Liver (tissue), 3 donors: Measurements from ENCODE around the gene SNAPC4.
"Not testable (repeated sequence)": the region's sequence is repeated elsewhere in the genome, so short reads cannot be mapped to it uniquely, and the experiment has no call there.

ENCODE experiments used
- CTCF ChIP-seq: fragments of 150-350 bp; IDR thresholded peaks from 2 replicates; pipeline ENCODE4 v1.5.1; 2017; ENCODE audit warnings: improper control_type of control experiment, low read depth, low read length; ENCODE audit not compliant: missing input control
- EGR1 ChIP-seq, 2 donors: IDR thresholded peaks; 2 replicates each; pipeline ENCODE4 v1.6.1; 2016 to 2018; ENCODE audit warnings: antibody characterized with exemption in 2 of 2, low read depth in 2 of 2
- GABPA ChIP-seq, 2 donors: IDR thresholded peaks in 1 of 2; conservative IDR thresholded peaks in 1 of 2; 2 replicates each; pipeline ENCODE4 v1.6.1; 2016; ENCODE audit warnings: antibody characterized with exemption in 2 of 2, mild to moderate bottlenecking in 1 of 2, moderate library complexity in 1 of 2
- HNF4A ChIP-seq, 2 donors: conservative IDR thresholded peaks; 2 replicates each; pipeline ENCODE4 v1.6.1; 2016; ENCODE audit warnings: antibody characterized with exemption in 2 of 2, mild to moderate bottlenecking in 2 of 2
- JUND ChIP-seq, 2 donors: IDR thresholded peaks; 2 replicates each; pipeline ENCODE4 v1.6.1; 2016; ENCODE audit warnings: antibody characterized with exemption in 2 of 2
- RAD21 ChIP-seq, 2 donors: IDR thresholded peaks; 2 replicates each; pipeline ENCODE4 v1.6.1; 2016; ENCODE audit warnings: antibody characterized with exemption in 2 of 2, mild to moderate bottlenecking in 2 of 2
- REST ChIP-seq: IDR thresholded peaks from 2 replicates; pipeline ENCODE4 v1.6.1; 2016; ENCODE audit warnings: antibody characterized with exemption, mild to moderate bottlenecking
- SP1 ChIP-seq: IDR thresholded peaks from 2 replicates; pipeline ENCODE4 v1.6.1; 2018; ENCODE audit warnings: antibody characterized with exemption, mild to moderate bottlenecking
- TAF1 ChIP-seq: conservative IDR thresholded peaks from 2 replicates; pipeline ENCODE4 v1.6.1; 2016; ENCODE audit warnings: antibody characterized with exemption, mild to moderate bottlenecking
- YY1 ChIP-seq: IDR thresholded peaks from 2 replicates; pipeline ENCODE4 v1.6.1; 2016; ENCODE audit warnings: antibody characterized with exemption, mild to moderate bottlenecking
- TF ChIP-seq, protein P1 (sequence below): IDR thresholded peaks from 2 replicates; pipeline ENCODE4 v1.6.1; 2016; ENCODE audit warnings: antibody characterized with exemption
- donor health status: healthy.
- donor health status: healthy.

- TF ChIP-seq TAF1; CTCF; SP1; HNF4A (conservative IDR thresholded peaks at IDR 0.05); GABPA (IDR thresholded peaks at IDR 0.05 in 1 of 2, conservative IDR thresholded peaks at IDR 0.05 in 1 of 2); REST; JUND (IDR thresholded peaks at IDR 0.05); YY1; EGR1 (IDR thresholded peaks at IDR 0.05; ENCODE audit: low read depth in 2 of 2); RAD21 (IDR thresholded peaks at IDR 0.05): not testable (repeated sequence)
- TF ChIP-seq, protein P1, sequence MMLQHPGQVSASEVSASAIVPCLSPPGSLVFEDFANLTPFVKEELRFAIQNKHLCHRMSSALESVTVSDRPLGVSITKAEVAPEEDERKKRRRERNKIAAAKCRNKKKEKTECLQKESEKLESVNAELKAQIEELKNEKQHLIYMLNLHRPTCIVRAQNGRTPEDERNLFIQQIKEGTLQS = not testable (repeated sequence)
Measured at GRCh38 chr9:136407061-136407460, 7.1 kb upstream of the SNAPC4 start.
